Sigmoid colon (tissue), 7 donors: ENCODE data around the gene GMPPA. TPM values are rescaled to one million over a fixed set of nuclear protein-coding genes. Genes with fewer than 3 reads are reported as not detected.
A peak's percentile ranks its signal among the peaks of the same experiment; 100 is the strongest.

ENCODE experiments used
- DNase-seq: peaks from one replicate; pipeline ENCODE4 v3.0.0-alpha.2; 2019
- H3K27ac ChIP-seq, 4 donors: fragments of 200-600 bp; sonication (generic); one replicate each; pipeline ENCODE4 v1.5.1; 2016 to 2019; ENCODE audit warnings: mild to moderate bottlenecking in 1 of 4
- H3K27me3 ChIP-seq, 3 donors: fragments of 200-600 bp; sonication (generic); one replicate each; pipeline ENCODE4 v1.5.1; 2019; ENCODE audit warnings: mild to moderate bottlenecking in 1 of 3
- H3K36me3 ChIP-seq, 4 donors: fragments of 200-600 bp; sonication (generic); one replicate each; pipeline ENCODE4 v1.5.1; 2016 to 2019
- H3K4me1 ChIP-seq, 4 donors: fragments of 200-600 bp; sonication (generic); one replicate each; pipeline ENCODE4 v1.5.1; 2017 to 2019
- H3K4me3 ChIP-seq, 4 donors: fragments of 200-600 bp; sonication (generic); one replicate each; pipeline ENCODE4 v1.5.1; 2017 to 2019; ENCODE audit warnings: mild to moderate bottlenecking in 2 of 4, moderate library complexity in 1 of 4
- H3K9me3 ChIP-seq, 4 donors: fragments of 200-600 bp in 3 of 4; sonication (generic) in 3 of 4; one replicate each; pipeline versions ENCODE4 v1.5.1 to v1.6.1; 2013 to 2019
- EP300 ChIP-seq, 4 donors: sonication (generic); formaldehyde crosslinking; IDR thresholded peaks; one replicate each; pipeline ENCODE4 v1.6.1; 2017; ENCODE audit warnings: antibody characterized with exemption in 4 of 4
- POLR2A ChIP-seq, 2 donors: fragments of 450-650 bp; IDR thresholded peaks; one replicate each; pipeline ENCODE4 v1.6.1; 2016; ENCODE audit warnings: antibody characterized with exemption in 2 of 2, mild to moderate bottlenecking in 2 of 2, moderate library complexity in 2 of 2
- POLR2AphosphoS5 ChIP-seq, 4 donors: sonication (generic); formaldehyde crosslinking; IDR thresholded peaks; one replicate each; pipeline ENCODE4 v1.6.1; 2017; ENCODE audit warnings: antibody characterized with exemption in 4 of 4
- WGBS, 2 donors: extraction: QIAGEN DNeasy Blood & Tissue Kit; methylation state at CpG; one replicate each; pipeline ENCODE4 v1.1.7; 2013; 5-methylcytosine and 5-hydroxymethylcytosine counted together
- intact Hi-C: fragments of 100-400 bp; cut with DNase I; formaldehyde crosslinking; loops from one replicate; pipeline ENCODE4 v1.15.1; 2023
- polyA plus RNA-seq, 3 donors: library from polyadenylated mRNA; stranded (reverse); fragments of 200-250 nt; gene quantifications; one replicate each; pipeline ENCODE4 v1.2.3, GENCODE V29; 2013
- total RNA-seq, 4 donors: library from RNA; depleted of rRNA; stranded (reverse); fragments of >200 nt; gene quantifications; one replicate each; pipeline ENCODE4 v1.1.0, GENCODE V29; 2016
- TF ChIP-seq, protein P1 (sequence below), 4 experiments: fragments of 450-650 bp in 3 of 4; fragments of 200-600 bp in 1 of 4; IDR thresholded peaks; one replicate each; pipeline ENCODE4 v1.5.1; 2016 to 2019; ENCODE audit warnings: antibody characterized with exemption in 4 of 4, mild to moderate bottlenecking in 3 of 4, moderate library complexity in 2 of 4
- donor health status: healthy with polysubstance abuse.
- donor health status: Bipolar disorder and iron deficiency.
- donor health status: healthy.

Gene GMPPA
- total and polyA plus RNA-seq, 7 donors: 13.9 to 52.8 (median 24.7) TPM

DNA sequence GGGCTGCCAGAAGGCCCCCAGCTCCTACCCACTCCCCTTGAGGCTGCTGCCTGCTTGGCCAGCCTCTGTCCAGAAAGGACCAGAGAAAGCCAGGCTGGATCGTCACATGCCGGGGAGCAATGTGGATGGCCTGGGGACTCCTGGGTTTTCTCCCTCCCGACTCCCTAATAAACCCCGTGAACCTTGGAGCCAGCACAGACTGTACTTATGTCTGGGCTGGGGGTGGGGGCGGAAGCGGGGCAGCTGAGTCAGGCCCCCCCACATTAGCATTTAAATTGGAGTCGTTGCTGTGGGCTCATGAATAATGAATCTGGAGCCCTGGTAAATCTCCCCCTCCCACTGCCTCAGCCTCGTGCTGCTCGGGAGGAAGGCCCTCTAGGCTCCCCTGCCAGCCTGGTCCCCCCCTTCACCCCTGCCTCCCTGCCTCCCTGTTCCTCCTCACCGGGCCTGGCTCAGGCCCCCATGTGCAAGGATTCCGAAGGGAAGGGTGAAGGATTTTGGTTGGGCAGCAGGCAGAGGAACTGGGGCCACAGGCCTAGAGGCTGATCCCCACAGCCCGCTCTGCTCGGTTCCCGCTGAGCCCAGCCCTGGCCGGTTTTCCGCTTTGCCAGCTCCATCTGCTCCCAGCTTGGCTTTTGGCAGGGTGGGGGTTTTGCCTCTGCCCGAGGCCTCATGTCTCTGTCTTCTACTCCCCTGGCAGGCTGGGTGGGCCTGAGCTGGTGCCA is 8.3 kb downstream of the GMPPA start:
- TF ChIP-seq POLR2AphosphoS5 (IDR thresholded peaks at IDR 0.05) (no peak), POLR2A (IDR thresholded peaks at IDR 0.05) (no peak), EP300 (IDR thresholded peaks at IDR 0.05) (no peak)
- TF ChIP-seq, protein P1, sequence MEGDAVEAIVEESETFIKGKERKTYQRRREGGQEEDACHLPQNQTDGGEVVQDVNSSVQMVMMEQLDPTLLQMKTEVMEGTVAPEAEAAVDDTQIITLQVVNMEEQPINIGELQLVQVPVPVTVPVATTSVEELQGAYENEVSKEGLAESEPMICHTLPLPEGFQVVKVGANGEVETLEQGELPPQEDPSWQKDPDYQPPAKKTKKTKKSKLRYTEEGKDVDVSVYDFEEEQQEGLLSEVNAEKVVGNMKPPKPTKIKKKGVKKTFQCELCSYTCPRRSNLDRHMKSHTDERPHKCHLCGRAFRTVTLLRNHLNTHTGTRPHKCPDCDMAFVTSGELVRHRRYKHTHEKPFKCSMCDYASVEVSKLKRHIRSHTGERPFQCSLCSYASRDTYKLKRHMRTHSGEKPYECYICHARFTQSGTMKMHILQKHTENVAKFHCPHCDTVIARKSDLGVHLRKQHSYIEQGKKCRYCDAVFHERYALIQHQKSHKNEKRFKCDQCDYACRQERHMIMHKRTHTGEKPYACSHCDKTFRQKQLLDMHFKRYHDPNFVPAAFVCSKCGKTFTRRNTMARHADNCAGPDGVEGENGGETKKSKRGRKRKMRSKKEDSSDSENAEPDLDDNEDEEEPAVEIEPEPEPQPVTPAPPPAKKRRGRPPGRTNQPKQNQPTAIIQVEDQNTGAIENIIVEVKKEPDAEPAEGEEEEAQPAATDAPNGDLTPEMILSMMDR (IDR thresholded peaks at IDR 0.05): no peak
- Histone ChIP-seq H3K4me3 (no peak overlapping the region), H3K36me3 (peaks cover 8 to 44% (median 26%) of the 10 kb centered on the region in 4 donors), H3K27me3 (peaks cover 5 to 26% (median 6%) of the 10 kb centered on the region in 3 donors), H3K4me1 (peaks cover 0 to 24% (median 19%) of the 10 kb centered on the region in 4 donors), H3K9me3 (no peaks in the 10 kb centered on the region), H3K27ac (no peak overlapping the region)
- DNase-seq: no peak
- intact Hi-C loops: no loop called here
- WGBS, 2 donors: 86% methylated on average over 17 of the region's 17 CpGs

DNA sequence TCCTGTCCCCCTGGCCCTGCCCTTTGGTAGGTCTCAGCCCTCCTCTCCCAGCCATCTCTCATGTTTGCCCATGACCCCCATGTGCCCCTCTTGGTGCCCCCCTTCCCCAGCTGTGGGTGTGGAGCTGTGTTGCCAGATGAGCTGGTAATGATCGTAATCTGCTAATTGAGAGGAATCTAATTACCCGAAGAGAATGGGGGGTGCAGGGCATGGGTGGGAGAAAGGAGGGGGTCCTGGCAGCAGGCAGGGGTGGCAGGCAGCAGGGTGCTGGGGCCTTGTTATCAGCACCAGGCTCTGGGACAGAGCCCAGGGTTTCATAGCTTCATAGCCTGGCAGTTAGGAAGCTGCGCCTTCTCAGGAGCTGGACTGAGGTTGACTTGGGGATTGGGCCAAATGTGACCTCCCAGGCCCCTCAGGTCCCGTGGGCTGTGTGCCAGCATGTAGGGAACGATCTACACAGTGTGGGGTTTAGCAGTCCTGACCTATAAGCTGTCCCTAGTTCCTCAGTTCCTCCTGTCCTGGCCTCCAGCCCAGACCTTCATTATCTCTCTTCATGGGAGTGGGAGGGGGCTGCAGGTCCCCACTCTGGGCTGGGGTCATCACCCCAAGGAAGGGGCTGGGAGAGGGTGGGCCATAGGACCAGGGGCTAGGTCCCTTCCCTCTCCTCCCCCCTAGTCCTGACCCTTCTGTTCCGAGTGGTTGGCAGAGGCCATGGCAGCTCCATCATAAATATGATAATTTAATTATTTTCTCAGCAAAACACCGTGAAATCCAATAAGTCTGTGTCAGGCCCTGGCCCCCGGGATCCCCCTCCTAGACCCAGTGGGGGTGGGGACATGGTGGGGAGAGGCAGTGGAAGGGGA is 9.1 kb downstream of the GMPPA start:
- H3K27ac ChIP-seq: no peak overlapping the region
- DNase-seq: no peak
- peaks cover 5 to 34% (median 6%) of the 10 kb centered on the region in 3 donors for H3K27me3 ChIP-seq

DNA sequence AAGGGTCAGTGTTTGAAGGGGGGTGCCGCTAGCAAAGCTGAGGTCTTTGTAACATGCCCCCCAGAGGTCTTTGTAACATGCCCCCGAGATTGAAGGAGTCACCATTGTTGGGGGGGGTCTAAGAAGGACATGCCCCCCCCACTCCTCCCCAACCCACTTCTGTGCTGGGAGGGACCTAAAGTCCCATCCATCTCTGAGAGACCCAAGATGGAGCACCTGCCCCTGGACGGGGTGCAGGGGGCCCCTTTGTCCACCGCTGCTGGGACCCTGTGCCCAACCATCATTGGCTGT is 9.7 kb downstream of the GMPPA start:
- H3K27me3 ChIP-seq: peaks cover 5 to 40% (median 6%) of the 10 kb centered on the region in 3 donors
- peaks cover 8 to 41% (median 23%) of the 10 kb centered on the region in 4 donors for H3K36me3 ChIP-seq
- no peaks in the 10 kb centered on the region for H3K9me3 ChIP-seq
- H3K4me3 ChIP-seq: no peak overlapping the region
- H3K27ac ChIP-seq: no peak overlapping the region
- WGBS, 2 donors: 70 to 75% methylated on average over 4 of the region's 4 CpGs
- intact Hi-C loops: no loop called here
- peaks cover 0 to 24% (median 19%) of the 10 kb centered on the region in 4 donors for H3K4me1 ChIP-seq
- no peak for DNase-seq
- TF ChIP-seq POLR2A (IDR thresholded peaks at IDR 0.05) (no peak), POLR2AphosphoS5 (IDR thresholded peaks at IDR 0.05) (no peak), EP300 (IDR thresholded peaks at IDR 0.05) (no peak)

More for the DNA sequence above, 9.1 kb downstream of the GMPPA start:
- intact Hi-C loops: no loop called here
- Histone ChIP-seq H3K9me3 (no peaks in the 10 kb centered on the region), H3K4me1 (peaks cover 0 to 24% (median 19%) of the 10 kb centered on the region in 4 donors), H3K36me3 (peaks cover 8 to 44% (median 24%) of the 10 kb centered on the region in 4 donors), H3K4me3 (no peak overlapping the region)
- TF ChIP-seq, protein P1 (IDR thresholded peaks at IDR 0.05): no peak
- TF ChIP-seq EP300 (IDR thresholded peaks at IDR 0.05) (no peak), POLR2AphosphoS5 (IDR thresholded peaks at IDR 0.05) (no peak), POLR2A (IDR thresholded peaks at IDR 0.05) (no peak)
- whole genome bisulfite sequencing, 2 donors: 62 to 73% methylated on average over 8 of the region's 8 CpGs

GRCh38 chr2:219508971-219509779 is 10.5 kb downstream of the GMPPA start:
- Histone ChIP-seq H3K27me3 (peaks cover 6 to 47% (median 9%) of the 10 kb centered on the region in 3 donors), H3K4me3 (peak overlapping the region in 2 of 4 donors; percentile 24 to 46)
- no peak for TF ChIP-seq POLR2AphosphoS5 (IDR thresholded peaks at IDR 0.05)
- no peak for TF ChIP-seq POLR2A (IDR thresholded peaks at IDR 0.05)
- TF ChIP-seq, protein P1 (IDR thresholded peaks at IDR 0.05): no peak
- TF ChIP-seq EP300 (IDR thresholded peaks at IDR 0.05): no peak

More at GRCh38 chr2:219508971-219509779, 10.5 kb downstream of the GMPPA start:
- 12 to 13% methylated on average over 14 of the region's 14 CpGs for WGBS, 2 donors
- Histone ChIP-seq H3K27ac (no peak overlapping the region), H3K4me1 (peaks cover 0 to 27% (median 20%) of the 10 kb centered on the region in 4 donors), H3K36me3 (peaks cover 8 to 34% (median 18%) of the 10 kb centered on the region in 4 donors), H3K9me3 (no peaks in the 10 kb centered on the region)
- DNase-seq: no peak
- intact Hi-C loops: no loop called here
